ENCODE measurements around the gene BRAF. TPM values are rescaled to one million over a fixed set of nuclear protein-coding genes. Genes with fewer than 3 reads are reported as not detected.
A peak's percentile ranks its signal among the peaks of the same experiment; 100 is the strongest.

The BRAF gene
- polyA plus RNA-seq, 1 donor (not counting 4 experiments of a cell fraction or from before 2014, with no cell fraction given) = 12.4 TPM

GRCh38 chr7:140696024-140696679, 228.6 kb downstream of the BRAF start:
- H3K9me1 ChIP-seq (ENCODE audit: control insufficient read depth, extremely low read depth, insufficient read depth, low read length) = no peaks in the 10 kb centered on the region
- peaks cover 42% of the 10 kb centered on the region for H3K79me2 ChIP-seq (ENCODE audit: control insufficient read depth, insufficient read depth, low read length)
- TF ChIP-seq, protein P1, sequence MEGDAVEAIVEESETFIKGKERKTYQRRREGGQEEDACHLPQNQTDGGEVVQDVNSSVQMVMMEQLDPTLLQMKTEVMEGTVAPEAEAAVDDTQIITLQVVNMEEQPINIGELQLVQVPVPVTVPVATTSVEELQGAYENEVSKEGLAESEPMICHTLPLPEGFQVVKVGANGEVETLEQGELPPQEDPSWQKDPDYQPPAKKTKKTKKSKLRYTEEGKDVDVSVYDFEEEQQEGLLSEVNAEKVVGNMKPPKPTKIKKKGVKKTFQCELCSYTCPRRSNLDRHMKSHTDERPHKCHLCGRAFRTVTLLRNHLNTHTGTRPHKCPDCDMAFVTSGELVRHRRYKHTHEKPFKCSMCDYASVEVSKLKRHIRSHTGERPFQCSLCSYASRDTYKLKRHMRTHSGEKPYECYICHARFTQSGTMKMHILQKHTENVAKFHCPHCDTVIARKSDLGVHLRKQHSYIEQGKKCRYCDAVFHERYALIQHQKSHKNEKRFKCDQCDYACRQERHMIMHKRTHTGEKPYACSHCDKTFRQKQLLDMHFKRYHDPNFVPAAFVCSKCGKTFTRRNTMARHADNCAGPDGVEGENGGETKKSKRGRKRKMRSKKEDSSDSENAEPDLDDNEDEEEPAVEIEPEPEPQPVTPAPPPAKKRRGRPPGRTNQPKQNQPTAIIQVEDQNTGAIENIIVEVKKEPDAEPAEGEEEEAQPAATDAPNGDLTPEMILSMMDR (optimal IDR thresholded peaks at IDR 0.05 in 1 of 3, IDR thresholded peaks at IDR 0.05 in 1 of 3, conservative IDR thresholded peaks at IDR 0.05 in 1 of 3; ENCODE audit: extremely low read depth in 1 of 3, insufficient read depth in 2 of 3, low read length in 3 of 3) = no peak
- no peak for TF ChIP-seq EZH2 (IDR thresholded peaks at IDR 0.05; ENCODE audit: low read length)
- no peaks in the 10 kb centered on the region for H4K20me1 ChIP-seq (ENCODE audit: control insufficient read depth, extremely low read depth, insufficient read depth, low read length)
- peak overlapping the region; percentile 90 for H3K9ac ChIP-seq (ENCODE audit: control insufficient read depth, extremely low read depth, insufficient read depth, low read length)
- peaks cover 0 to 1% of the 10 kb centered on the region in 2 experiments for H3K36me3 ChIP-seq (ENCODE audit: control insufficient read depth in 2 of 2, extremely low read depth in 1 of 2, insufficient read depth in 2 of 2, low read length in 2 of 2)
- peak overlapping the region; percentile 67 to 90 (median 86) for H3K4me3 ChIP-seq (ENCODE audit: control insufficient read depth in 2 of 3, extremely low read depth in 1 of 3, insufficient read depth in 2 of 3, low read depth in 1 of 3, low read length in 3 of 3)
- H3K4me1 ChIP-seq (ENCODE audit: control insufficient read depth, extremely low read depth, insufficient read depth, low read length) = peaks cover 13% of the 10 kb centered on the region
- peak; percentile 38 for DNase-seq (ENCODE audit: low read depth, low spot score)
- no peaks in the 10 kb centered on the region for H3K9me3 ChIP-seq (ENCODE audit: control insufficient read depth, low read depth, low read length)
- peak overlapping the region; percentile 86 for H3K27ac ChIP-seq (ENCODE audit: control insufficient read depth, insufficient read depth, low read length)
- H3K4me2 ChIP-seq (ENCODE audit: control insufficient read depth, extremely low read depth, insufficient read depth, low read depth, low read length) = peak overlapping the region; percentile 96
- dilution Hi-C loops (cut with MboI; ENCODE audit: extremely low pct_ligation_motif_present, low sequenced_read_pairs) = no loop called here
- FAIRE-seq = no peak
- H2AFZ ChIP-seq (ENCODE audit: control insufficient read depth, low read length) = peak overlapping the region; percentile 97
- no peaks in the 10 kb centered on the region for H3K27me3 ChIP-seq (ENCODE audit: control insufficient read depth, extremely low read depth, insufficient read depth, low read length)

GRCh38 chr7:140695381-140695780, 229.3 kb downstream of the BRAF start:
- H3K79me2 ChIP-seq (ENCODE audit: control insufficient read depth, insufficient read depth, low read length) = peaks cover 34% of the 10 kb centered on the region
- dilution Hi-C loops (cut with MboI; ENCODE audit: extremely low pct_ligation_motif_present, low sequenced_read_pairs) = no loop called here
- H3K36me3 ChIP-seq (ENCODE audit: control insufficient read depth in 2 of 2, extremely low read depth in 1 of 2, insufficient read depth in 2 of 2, low read length in 2 of 2) = peaks cover 0 to 1% of the 10 kb centered on the region in 2 experiments
- DNase-seq (ENCODE audit: low read depth, low spot score) (no peak), FAIRE-seq (no peak)
- H3K9me1 ChIP-seq (ENCODE audit: control insufficient read depth, extremely low read depth, insufficient read depth, low read length) = no peaks in the 10 kb centered on the region
- peaks cover 13% of the 10 kb centered on the region for H3K4me1 ChIP-seq (ENCODE audit: control insufficient read depth, extremely low read depth, insufficient read depth, low read length)
- H3K4me2 ChIP-seq (ENCODE audit: control insufficient read depth, extremely low read depth, insufficient read depth, low read depth, low read length) = no peak overlapping the region
- TF ChIP-seq, protein P1 (optimal IDR thresholded peaks at IDR 0.05 in 1 of 3, IDR thresholded peaks at IDR 0.05 in 1 of 3, conservative IDR thresholded peaks at IDR 0.05 in 1 of 3; ENCODE audit: extremely low read depth in 1 of 3, insufficient read depth in 2 of 3, low read length in 3 of 3) = no peak
- no peak for TF ChIP-seq EZH2 (IDR thresholded peaks at IDR 0.05; ENCODE audit: low read length)
- H2AFZ ChIP-seq (ENCODE audit: control insufficient read depth, low read length) = no peak overlapping the region
- H3K9me3 ChIP-seq (ENCODE audit: control insufficient read depth, low read depth, low read length) = no peaks in the 10 kb centered on the region
- H3K4me3 ChIP-seq (ENCODE audit: control insufficient read depth in 2 of 3, extremely low read depth in 1 of 3, insufficient read depth in 2 of 3, low read depth in 1 of 3, low read length in 3 of 3) = no peak overlapping the region
- H3K9ac ChIP-seq (ENCODE audit: control insufficient read depth, extremely low read depth, insufficient read depth, low read length) = no peak overlapping the region
- no peaks in the 10 kb centered on the region for H4K20me1 ChIP-seq (ENCODE audit: control insufficient read depth, extremely low read depth, insufficient read depth, low read length)
- H3K27ac ChIP-seq (ENCODE audit: control insufficient read depth, insufficient read depth, low read length) = no peak overlapping the region
- H3K27me3 ChIP-seq (ENCODE audit: control insufficient read depth, extremely low read depth, insufficient read depth, low read length) = no peaks in the 10 kb centered on the region
